HUDEP-2 (cell line): ENCODE data around the gene DAPK2.

ENCODE experiments used
- DNase-seq, 76 experiments: peaks; one replicate each; lab custom pipeline; 2025; ENCODE audit not compliant: unreplicated experiment in 76 of 76; lab: John Stamatoyannopoulos, UW

Gene DAPK2

DNA sequence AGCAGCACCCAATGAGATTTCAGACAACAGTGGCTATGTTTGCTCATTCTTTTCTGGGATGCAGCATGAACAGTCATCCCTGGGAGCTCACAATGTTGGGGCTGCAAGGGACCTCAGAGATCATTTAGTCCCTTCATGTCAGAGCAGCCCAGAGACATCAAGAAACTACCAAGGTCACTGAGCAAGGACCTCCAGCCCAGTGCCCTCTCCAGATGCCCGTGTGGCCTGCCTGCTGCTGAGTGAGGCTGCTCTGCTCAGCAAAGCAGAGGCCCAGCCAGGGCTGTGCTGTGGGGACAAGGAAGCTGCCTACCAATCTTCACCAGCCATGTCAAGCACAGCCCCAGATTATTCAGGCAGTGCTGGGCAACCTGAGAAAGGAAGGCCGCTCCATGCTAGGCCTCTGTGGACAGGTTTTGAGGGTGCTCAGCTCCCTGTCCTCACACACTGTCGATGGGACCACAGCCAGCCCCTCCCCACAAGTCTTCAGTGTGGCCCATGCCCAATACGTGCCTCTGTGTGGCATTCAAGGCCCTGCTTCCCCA lies 99.7 kb downstream of the DAPK2 start:
- DNase-seq = no peak

DNA sequence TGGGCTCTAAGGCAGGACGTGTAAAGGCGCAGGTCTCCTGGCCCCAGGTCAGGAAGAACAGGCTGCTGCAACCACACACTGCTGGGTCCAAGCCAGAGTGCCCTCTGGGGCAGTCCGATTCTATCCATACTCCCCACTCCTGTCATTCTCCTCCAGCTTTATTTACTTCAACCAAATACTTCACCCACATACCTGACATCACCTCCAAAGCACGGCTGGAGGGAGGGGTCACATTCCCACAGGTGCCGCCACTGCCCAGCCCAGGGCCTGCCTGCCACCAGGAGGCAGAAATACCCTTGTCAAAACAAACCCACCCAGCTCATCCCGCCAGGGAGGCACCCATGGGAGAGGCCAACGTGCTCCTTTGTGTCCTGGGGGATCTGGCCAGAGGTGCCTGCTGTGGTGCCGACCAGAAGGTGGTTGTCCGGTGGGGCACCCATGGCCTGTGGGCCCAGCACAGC lies 100.4 kb downstream of the DAPK2 start:
- DNase-seq = no peak

DNA sequence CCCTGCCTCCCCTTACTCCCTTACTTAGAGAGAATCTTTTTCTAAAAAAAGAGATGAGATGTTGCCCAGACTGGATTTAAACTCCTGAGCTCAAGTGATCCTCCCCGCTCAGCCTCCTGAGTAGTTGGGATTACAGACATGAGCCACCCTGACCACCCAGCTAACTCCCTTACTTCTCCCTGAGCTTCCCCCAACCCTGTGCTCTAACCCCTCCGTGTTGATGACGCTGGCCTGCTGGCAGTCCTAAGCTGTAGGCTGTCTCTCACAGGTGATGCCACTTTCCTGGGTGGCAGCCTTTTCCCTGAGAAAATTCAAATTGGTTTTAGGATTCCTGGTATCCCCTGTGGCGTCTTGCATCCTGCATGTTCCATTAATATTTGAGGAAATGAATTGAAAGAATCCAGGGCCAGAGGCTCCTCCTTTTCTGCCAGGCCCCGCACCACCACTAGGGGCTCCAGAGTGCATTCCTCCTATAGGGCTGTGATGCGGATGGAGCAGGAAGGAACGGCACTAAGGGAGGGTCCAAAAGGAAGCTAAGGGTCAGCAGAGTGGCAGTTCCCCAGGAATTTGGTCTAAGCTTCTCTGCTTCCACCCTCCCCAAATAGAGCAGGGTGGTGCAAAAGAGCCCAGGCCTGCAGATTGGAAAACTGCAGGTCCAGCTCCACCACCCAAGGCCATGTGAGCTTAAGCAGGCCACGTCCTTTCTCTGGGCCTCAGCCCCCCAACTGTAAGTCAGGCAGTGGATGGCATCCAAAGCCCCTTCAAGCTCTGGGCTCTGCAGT lies 101.1 kb downstream of the DAPK2 start:
- peak in 42 of 76 experiments; percentile 4 to 55 (median 32) for DNase-seq

DNA sequence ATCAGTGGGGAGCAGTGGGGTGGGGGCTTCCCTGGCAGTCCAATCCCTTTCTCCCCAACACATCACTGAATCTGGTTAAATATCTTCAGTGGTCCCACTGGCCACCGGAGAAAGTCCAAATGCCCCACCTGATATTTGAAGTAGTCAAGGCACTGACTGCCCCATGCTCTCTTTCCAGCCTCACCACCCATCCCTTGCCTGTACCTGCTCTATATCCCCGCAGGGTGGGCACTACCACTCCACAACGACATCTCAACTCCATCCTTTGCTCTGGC lies 101.7 kb downstream of the DAPK2 start:
- DNase-seq = no peak

DNA sequence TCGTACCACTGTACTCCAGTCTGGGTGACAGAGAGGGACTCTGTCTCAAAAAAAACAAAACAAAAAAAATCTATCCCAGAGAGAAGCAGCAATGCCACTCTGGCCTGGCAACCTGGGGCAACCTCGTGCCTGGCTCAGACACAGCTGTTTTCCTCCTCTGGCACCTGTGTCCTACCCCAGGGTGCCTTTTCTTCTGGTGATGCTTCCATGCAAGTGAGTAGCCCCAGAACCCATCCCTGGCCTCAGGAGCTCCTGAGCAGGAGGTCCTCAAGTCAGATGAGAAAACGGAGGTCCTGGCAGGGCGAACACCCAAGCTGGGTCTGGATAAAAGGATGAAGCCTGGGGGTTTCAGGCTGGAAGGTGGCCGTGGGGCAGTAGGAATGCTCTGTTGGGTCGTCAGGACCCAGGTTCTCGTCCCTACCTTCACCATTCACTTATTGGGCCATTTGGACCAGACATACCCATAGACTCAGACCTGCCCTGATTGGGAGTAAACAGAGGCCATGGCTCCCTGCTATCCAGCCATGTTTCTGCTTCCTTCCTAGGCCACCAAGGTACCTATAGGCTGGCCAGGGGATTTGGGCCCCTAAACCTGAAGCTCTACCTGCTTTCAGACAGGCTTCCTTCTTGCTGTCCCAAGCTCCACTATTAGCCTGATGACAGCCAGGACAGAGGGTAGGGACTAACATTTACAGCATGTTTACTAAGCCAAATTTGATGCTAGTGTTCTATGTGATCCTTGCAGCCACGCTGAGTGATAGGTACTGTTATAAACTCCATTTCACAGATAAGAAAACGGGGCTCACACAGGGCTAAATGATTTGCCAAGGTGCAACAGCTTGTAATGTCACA lies 102.2 kb downstream of the DAPK2 start:
- DNase-seq = no peak

DNA sequence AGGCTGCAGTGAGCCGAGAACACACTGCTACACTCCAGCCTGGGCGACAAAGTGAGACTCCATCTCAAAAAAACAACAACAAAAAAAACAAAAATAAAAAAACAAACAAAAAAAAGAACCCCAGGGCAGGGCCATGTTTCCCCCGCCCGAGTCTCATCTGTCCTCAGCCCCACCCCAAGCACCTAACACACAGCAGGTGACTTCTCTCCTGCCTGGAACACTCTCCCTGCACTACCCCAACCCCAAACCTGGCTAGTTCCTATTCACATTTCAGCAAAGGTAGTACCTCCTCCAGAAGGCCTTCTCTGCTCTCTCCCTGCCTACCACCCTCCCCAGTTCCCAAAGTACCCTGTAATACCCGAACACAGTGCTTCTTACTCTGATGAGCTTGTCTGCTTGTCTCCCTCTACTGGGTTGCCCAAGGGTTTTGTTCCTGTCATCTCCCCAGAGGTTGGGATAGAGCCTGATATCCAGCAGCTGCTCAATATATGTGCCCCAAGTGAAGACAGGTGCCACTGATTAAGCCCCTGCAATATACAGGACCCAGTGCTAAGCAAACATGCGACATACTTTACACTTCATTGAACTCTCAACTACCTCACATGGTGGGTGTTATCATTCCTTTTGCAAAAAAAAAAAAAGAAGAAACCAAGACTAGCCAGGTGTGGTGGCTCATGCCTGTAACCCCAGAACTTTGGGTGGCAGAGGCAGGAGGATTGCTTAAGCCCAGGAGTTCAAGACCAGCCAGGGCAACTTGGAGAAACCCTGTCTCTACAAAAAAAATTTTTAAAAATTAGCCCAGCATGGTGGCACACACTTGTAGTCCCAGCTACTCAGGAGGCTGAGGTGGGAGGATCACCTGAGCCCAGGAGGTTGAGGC lies 103.6 kb downstream of the DAPK2 start:
- no peak for DNase-seq

DNA sequence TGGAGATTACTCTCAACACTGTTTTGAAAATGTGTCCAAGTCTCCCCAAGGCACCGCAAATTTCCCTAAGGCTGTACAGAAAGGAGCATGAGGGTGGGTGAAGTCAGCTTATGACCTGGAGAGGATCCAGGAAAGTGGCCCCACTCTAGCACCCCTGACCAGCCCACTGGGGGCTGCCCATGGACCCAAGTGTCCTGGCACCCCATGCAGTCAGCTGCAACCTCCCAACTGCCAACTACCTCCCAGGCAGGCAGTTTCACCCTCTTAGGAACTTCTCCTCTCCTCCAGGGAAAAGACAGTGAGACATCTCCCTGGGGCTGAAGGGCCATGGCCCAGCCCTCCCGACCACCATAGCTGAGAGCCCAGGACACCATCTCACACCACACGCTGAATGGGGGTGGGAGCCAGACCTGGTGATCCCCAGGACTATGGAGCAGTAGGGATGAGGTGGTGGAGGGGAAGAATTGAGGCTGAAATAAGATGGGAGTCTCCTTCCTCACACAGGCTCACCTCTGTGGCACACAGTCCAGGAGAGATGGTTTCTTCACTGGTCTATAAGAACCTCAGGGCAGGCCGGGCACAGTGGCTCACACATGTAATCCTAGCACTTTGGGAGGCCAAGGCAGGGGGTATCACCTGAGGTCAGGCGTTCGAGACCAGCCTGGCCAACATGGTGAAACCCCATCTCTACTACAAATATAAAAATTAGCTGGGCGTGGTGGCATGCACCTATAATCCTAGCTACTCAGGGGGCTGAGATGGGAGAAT lies 104.4 kb downstream of the DAPK2 start:
- no peak for DNase-seq

DNA sequence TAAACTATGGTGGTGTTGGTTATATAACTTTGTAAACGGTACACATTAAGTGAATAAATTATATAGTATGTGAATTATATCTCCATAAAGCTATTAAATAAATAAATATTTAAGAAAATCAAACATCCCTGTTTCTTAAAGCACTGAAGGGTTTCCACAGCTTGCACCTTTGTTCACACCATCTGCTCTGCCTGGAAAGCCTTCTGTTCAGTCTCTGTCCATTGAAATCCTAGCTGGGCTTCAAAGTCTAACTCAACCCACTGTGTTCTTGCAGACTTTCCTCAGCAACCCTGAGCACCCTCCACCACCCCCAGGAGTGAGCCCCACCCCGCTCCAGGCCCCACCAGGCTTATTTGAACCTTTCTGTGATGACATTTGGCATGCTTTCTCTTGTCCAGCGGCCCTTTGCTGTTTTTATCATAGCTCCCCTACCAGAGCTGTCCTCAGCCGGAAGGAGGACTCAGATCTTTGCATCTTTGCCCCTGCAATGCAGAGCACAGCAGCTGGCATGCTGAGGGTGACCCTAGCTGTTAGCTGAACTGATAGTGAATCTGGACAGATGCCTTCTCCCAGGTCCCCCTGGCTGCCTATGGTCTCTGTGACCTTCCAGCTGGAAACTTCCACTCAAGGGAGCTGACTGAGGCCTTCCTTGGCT lies 105.2 kb downstream of the DAPK2 start:
- no peak for DNase-seq

DNA sequence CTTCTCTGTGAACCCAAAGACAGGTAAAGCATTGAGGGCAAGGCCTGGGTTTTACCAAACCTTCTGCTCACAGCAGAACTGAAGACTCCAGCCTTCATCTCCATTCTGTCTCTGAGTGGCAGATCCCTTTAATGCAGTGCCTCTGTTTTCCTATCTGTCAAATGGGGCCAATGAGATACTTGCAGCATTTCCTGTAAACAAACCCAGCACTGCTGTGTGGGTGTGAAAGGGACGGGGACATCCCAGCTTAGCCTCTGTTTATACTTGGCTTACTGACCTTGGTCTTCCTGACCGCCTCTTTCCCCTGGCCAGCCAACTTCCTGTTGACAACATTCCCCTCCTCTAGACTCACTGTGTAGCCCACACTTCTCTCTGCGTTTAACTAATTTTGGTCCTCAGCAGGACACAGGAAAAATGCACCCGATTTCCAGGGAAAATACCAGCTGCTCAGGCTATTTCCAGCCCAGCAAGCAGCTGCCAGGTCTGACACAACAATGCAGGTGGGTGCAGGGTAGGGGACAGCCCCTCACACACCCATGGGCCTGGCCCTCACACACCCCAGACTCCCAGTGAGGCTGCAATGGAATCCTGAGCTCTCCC lies 106.7 kb downstream of the DAPK2 start:
- no peak for DNase-seq

DNA sequence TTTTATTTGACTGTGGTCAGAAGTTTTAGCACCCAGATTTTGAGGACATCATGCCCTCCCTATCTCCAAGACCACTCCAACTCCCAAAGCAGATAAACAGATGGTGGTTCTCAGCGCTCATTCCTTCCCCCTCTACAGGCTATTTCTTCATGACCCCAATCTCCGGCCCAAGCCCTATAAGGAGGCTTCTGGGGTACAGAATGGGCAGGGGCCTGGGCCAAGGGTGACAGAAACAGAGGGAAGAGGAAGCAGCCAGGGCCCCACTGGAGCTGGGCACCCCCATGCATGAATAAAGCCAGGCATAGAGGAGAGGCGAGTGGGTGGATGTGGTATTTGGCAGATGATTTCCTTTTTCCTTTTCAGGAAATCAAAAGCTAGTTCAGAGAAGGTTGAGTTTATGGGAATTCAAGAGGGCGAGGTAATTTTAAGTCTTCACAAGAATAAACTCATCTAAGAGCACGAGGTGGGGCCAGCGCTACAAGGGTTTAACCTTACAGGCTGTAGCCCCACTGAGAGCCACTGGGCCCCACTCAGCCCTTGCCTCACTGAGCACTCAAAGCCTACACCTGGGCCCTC lies 107.7 kb downstream of the DAPK2 start:
- DNase-seq = no peak

DNA sequence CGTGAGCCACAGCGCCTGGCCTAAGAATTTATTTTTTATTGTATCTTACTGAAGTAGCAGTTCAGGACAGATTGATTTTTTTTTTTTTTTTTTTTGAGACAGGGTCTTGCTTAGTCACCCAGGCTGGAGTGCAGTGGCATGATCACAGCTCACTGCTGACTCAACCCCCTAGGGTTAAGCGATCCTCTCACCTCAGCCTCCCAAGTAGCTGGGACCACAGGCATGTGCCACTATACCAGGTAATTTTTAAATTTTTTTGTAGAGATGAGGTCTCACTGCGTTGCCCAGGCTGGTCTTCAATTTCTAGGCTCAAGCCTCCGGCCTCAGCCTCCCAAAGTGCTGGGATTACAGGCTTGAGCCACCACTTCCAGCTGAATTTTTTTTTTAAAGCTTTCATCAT lies 112.8 kb downstream of the DAPK2 start:
- no peak for DNase-seq

DNA sequence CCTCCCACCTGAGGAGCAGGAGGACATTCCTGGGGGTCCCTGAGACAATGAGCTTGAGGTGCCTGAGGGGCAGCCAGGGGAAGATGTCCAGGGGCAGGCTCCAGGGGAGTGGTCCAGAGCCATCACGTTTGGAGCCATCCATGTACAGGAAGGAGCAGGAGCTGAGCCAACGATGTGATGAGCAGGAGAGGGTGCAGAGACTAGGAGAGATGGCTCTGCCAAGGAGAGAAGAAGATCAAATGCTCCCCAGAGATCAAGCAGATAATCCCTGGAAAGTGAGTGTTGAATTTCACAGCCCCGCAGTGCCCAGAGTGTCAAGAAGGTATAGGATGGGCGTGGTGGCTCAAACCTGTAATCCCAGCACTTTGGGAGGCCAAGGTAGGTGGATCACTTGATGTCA lies 114.7 kb downstream of the DAPK2 start:
- no peak for DNase-seq

DNA sequence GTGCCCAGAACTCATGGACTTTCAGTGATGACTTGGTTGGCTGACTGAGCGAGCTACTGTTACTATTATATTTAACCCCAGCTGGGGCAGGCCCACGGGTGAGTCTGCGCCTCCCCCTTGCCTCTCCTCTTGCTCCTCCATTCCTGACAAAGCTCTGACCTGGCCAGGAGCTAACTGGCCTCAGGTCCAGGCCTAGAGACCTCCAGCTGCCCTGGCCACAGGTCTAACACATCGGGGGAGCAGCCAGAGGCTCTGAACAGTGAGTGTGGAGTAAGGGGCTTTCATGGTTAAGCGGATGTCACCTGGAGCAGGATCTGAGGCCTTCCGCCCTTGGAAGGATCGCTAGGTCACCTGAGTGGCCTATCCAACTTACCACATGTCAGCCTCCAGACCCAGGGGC lies 116.3 kb downstream of the DAPK2 start:
- DNase-seq = no peak

DNA sequence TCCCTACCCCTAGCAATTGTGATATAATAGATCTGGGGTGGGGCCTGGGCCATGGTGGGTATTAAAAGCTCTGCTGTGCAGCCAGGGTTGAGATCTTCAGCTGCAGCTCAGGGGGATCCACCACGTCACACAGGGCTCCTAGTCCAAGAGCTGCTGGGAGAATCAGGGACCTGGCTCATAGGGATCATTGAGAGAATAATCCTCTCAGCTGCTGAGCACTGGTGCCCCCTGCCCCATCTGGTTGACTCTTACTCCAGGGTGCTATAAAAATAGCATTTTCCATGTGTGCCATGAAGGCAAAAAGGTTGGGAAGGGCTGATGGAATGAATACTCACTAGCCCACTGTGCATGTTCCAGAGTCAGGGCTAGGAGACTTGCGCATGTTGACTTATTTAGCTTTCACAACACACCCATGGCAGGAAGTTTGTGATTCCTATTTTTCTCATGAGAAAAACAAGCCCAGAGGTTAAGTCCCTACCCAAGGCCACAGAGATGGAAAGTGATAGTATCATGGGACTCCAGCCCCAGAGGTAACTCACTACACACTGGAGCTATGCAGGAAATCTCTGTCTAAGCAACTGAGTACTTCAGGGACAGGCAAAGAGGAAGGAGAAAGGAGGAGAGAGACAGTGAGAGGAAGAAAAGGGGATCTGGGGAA lies 118.0 kb downstream of the DAPK2 start:
- DNase-seq = no peak

DNA sequence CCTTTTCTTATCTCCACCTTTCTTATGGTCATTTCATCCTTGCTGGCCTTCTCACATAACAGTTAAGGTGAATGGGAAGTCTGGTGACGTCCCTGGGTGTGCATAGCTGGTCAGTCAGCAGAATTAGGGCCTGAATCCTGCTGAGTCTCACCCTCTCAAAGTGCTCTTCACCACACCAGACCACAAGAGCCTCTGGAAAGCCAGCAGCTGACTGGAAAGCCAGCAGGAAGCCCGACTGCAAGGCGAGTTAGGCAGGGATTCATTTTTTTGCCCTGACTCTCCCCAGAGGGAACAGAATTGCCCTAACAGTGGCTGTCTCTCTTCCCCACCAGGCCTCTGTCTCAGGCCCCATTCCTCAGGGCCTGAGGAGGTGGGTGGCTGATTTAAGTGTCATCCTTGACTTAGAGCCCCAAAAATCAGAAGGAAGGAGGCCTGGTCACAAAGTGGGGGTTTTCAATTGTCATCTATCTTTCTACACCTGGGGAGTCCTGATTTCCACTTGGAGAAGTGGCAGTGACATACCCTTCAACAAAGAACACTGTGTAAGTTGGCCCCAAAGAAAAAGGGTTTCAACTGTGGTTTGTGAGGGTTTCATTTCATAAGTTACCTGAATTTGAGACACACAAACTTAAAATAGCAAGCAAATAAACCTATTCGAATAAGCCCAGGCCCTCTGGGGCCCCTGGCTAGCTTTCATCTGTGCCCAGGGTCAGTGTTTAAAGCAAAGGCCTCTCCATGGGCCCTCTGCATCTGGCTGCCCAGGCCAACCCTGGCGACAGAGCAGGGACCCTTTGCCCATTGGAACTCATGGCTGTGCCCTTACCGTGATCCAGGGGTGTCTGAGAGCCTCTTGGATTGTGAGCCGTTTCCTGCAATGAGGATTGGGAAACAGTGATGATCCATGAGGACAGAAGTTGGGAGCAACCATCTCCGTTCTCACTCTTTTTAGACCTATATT lies 122.0 kb downstream of the DAPK2 start:
- DNase-seq = no peak

DNA sequence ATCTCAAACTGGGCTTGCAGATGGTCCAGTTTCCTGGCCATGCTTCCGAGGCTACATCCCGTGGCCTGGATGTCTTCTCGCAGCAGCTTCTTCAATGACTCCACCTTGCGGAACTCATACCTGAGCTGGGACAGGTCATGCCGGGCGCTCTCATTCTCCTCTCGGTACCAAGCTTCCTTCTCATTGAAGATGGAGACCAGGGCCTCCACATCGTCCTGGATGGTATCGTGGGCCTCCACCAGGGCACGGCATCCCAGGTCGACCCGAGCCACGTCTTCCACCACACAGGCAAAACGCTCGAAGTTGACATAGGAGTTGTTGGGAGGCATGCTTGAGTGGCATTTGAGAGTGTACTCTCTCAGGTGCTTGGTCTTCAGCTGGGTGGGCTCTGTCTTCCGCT lies 123.4 kb downstream of the DAPK2 start:
- no peak for DNase-seq

DNA sequence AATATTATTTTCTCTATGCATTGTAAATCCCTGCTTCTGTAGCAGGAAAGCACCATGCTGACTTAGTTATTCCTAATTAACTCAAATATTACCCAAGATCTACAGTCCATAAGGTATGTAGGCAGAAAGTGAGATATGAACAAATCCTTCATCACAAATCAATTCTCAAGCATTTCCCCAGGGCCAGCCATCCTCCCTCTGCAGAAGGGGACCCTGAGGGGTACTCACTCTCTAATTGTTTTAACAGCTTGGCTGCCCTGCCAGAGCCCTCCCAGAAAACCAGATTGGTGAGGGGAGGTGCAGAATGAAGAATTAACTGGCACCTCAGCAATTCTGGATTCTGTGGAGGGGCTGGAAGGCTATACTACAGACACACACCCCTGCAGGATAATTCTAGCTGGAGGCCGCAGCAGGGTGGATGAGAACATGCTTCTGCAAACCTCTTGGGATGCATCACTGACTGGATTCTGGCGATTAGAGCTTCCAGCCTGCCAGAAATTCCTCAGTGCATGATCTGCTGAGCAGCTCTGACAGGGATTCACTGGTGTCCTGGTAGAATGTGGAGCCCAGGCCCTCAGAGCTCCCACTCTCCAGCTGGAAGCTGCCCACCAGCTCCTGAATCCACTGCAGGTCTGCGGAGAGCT lies 123.9 kb downstream of the DAPK2 start:
- no peak for DNase-seq
